K562 (cell line): ENCODE data around the gene SYS1. TPM values are rescaled to one million over a fixed set of nuclear protein-coding genes. Genes with fewer than 3 reads are reported as not detected.

ENCODE experiments used
- BRF1 ChIP-seq: IDR thresholded peaks from 3 replicates; pipeline ENCODE4 v1.6.1; 2011; ENCODE audit warnings: borderline replicate concordance, mild to moderate bottlenecking; ENCODE audit not compliant: insufficient read length; ENCODE audit errors: extremely low read depth
- FIP1L1 ChIP-seq: fragments of 200-400 bp; formaldehyde crosslinking; IDR thresholded peaks from 2 replicates; pipeline ENCODE4 v1.6.1; 2018; ENCODE audit warnings: mild to moderate bottlenecking, low read depth, low read length; ENCODE audit not compliant: poor library complexity, severe bottlenecking
- KHSRP ChIP-seq: fragments of 450-650 bp; IDR thresholded peaks from 2 replicates; pipeline ENCODE4 v1.6.1; 2017
- KLF10 ChIP-seq: fragments of 250-450 bp; sonication (Bioruptor Pico); IDR thresholded peaks from 2 replicates; pipeline ENCODE4 v1.6.1; 2021; ENCODE audit warnings: matching md5 sums
- KLF6 ChIP-seq: fragments of 250-450 bp; sonication (Bioruptor Pico); IDR thresholded peaks from 2 replicates; pipeline ENCODE4 v1.4.0; 2020; ENCODE audit warnings: mild to moderate bottlenecking, moderate library complexity, borderline replicate concordance
- L3MBTL2 ChIP-seq: fragments of 450-650 bp; IDR thresholded peaks from 2 replicates; pipeline ENCODE4 v1.6.1; 2016; ENCODE audit warnings: mild to moderate bottlenecking, moderate library complexity
- MCM2 ChIP-seq: fragments of 450-650 bp; IDR thresholded peaks from 2 replicates; pipeline ENCODE4 v1.6.1; 2017; ENCODE audit warnings: low read depth, mild to moderate bottlenecking
- MED1 ChIP-seq: sonication (generic); formaldehyde crosslinking; IDR thresholded peaks from 2 replicates; pipeline ENCODE4 v1.8.1; 2023; ENCODE audit warnings: missing genetic modification reagents, borderline replicate concordance
- MTA1 ChIP-seq: fragments of 450-650 bp; IDR thresholded peaks from 2 replicates; pipeline ENCODE4 v1.6.1; 2017; ENCODE audit warnings: borderline replicate concordance
- NFIC ChIP-seq: fragments of 450-650 bp; IDR thresholded peaks from 2 replicates; pipeline ENCODE4 v1.6.1; 2017; ENCODE audit warnings: mild to moderate bottlenecking, inconsistent platforms
- RBM17 ChIP-seq: fragments of 200-400 bp; formaldehyde crosslinking; IDR thresholded peaks from 2 replicates; pipeline ENCODE4 v1.6.1; 2017; ENCODE audit warnings: low read depth, mild to moderate bottlenecking, low read length, borderline replicate concordance
- SMARCB1 ChIP-seq: IDR thresholded peaks from 2 replicates; pipeline ENCODE4 v1.6.1; 2011; ENCODE audit warnings: improper control_type of control experiment, low read depth; ENCODE audit not compliant: insufficient read length
- STAT5B ChIP-seq: fragments of 250-450 bp; sonication (Bioruptor Pico); IDR thresholded peaks from 2 replicates; pipeline ENCODE4 v1.8.0; 2021; ENCODE audit warnings: mild to moderate bottlenecking, inconsistent platforms
- TAL1 ChIP-seq: fragments of 450-650 bp; IDR thresholded peaks from 2 replicates; pipeline ENCODE4 v1.6.1; 2016; ENCODE audit warnings: mild to moderate bottlenecking
- ZNF253 ChIP-seq: fragments of 250-450 bp; sonication (Bioruptor Pico); conservative IDR thresholded peaks from 2 replicates; pipeline ENCODE4 v1.6.1; 2021; ENCODE audit warnings: mild to moderate bottlenecking
- ZSCAN32 ChIP-seq: fragments of 450-650 bp; formaldehyde crosslinking; IDR thresholded peaks from 2 replicates; pipeline ENCODE4 v1.4.0; 2020; ENCODE audit warnings: mild to moderate bottlenecking, moderate library complexity
- polyA plus RNA-seq, 8 experiments: library from polyadenylated mRNA; depleted of rRNA in 4 of 8; stranded (reverse) in 5 of 8; unstranded in 3 of 8; fragments of >200 nt; fragmentation: Nextera tagmentation in 2 of 8; fragmentation: Illumina TruSeq in 1 of 8; extraction: Ambion mirVana in 2 of 8; extraction: Trizol in 1 of 8; gene quantifications; 2 replicates each; pipeline versions ENCODE4 v1.2.1 to v1.2.3, GENCODE V29; 2011 to 2014; ENCODE audit warnings: inconsistent platforms in 1 of 8, missing spikeins in 1 of 8
- total RNA-seq, 7 experiments: library from RNA; depleted of rRNA in 6 of 7; stranded (reverse); fragments of >200 nt in 6 of 7; fragmentation: Illumina TruSeq in 2 of 7; extraction: Trizol in 2 of 7; gene quantifications; 2 replicates each; pipeline versions ENCODE4 v1.2.1 to v1.2.3, GENCODE V29; 2011 to 2021; ENCODE audit warnings: low replicate concordance in 1 of 7
- TF ChIP-seq, protein P1 (sequence below): sonication (generic); formaldehyde crosslinking; IDR thresholded peaks from 2 replicates; pipeline ENCODE4 v1.8.1; 2023; ENCODE audit warnings: mild to moderate bottlenecking, missing genetic modification reagents
- TF ChIP-seq, protein P2 (sequence below): sonication (generic); formaldehyde crosslinking; IDR thresholded peaks from 2 replicates; pipeline ENCODE4 v1.9.0; 2022; ENCODE audit warnings: mild to moderate bottlenecking, missing genetic modification reagents
- TF ChIP-seq, protein P3 (sequence below): fragments of 250-450 bp; sonication (Bioruptor Pico); IDR thresholded peaks from 2 replicates; pipeline ENCODE4 v1.8.0; 2021; ENCODE audit warnings: moderate library complexity, mild to moderate bottlenecking, inconsistent platforms
- TF ChIP-seq, protein P4 (sequence below): fragments of 250-450 bp; sonication (Bioruptor Pico); IDR thresholded peaks from 2 replicates; pipeline ENCODE4 v1.8.0; 2021; ENCODE audit warnings: moderate library complexity, mild to moderate bottlenecking, inconsistent platforms
- TF ChIP-seq, protein P5 (sequence below), 2 experiments: fragments of 250-450 bp in 1 of 2; fragments of 450-650 bp in 1 of 2; sonication (Bioruptor Pico) in 1 of 2; IDR thresholded peaks; 2 replicates each; pipeline versions ENCODE4 v1.6.1 to v1.8.0; 2016 to 2021; ENCODE audit warnings: mild to moderate bottlenecking in 2 of 2, moderate library complexity in 2 of 2, missing compliant biosample characterization in 1 of 2, missing genetic modification characterization in 1 of 2

The SYS1 gene
- total and polyA plus RNA-seq, 9 of the 15 experiments (the other 6 are each of a cell fraction or from before 2014, with no cell fraction given), result 11.1 to 25.2 (median 17.5) TPM

DNA sequence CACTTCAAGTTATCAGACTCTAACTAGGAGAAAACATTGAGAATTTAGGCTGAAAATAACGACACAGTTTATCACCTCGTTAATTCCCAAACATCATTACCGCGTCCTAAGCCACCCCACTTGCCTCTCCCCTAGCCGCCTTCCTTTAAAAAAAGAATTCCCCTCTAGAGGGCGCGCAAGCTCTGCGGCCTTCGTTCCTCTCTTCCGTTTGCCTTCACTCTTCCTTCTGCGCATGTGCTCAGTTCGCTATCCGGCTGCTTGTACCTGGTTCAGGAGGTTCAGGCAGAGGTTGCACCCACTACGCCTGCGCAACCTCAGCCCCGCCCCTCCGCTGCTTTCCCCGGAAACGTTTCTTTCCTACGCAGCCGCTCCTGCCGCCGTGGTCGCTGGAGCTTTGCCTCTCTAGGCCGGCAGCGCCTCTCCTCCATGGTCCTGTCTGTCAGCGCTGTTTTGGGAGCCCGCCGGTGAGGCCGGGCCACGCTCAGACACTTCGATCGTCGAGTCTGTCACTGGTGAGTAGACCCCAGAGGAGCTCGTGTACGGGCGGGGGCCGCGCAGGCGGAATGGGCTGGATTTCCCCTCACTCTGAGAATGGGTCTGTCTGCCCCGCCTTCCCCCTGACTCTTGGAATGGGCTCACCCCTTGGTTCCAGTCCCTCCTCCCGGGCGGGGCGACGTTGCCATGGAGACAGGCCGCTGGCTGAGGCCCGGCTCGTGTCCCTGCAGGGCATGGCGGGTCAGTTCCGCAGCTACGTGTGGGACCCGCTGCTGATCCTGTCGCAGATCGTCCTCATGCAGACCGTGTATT, at the start of gene SYS1 (continued):
- TF ChIP-seq, protein P1, sequence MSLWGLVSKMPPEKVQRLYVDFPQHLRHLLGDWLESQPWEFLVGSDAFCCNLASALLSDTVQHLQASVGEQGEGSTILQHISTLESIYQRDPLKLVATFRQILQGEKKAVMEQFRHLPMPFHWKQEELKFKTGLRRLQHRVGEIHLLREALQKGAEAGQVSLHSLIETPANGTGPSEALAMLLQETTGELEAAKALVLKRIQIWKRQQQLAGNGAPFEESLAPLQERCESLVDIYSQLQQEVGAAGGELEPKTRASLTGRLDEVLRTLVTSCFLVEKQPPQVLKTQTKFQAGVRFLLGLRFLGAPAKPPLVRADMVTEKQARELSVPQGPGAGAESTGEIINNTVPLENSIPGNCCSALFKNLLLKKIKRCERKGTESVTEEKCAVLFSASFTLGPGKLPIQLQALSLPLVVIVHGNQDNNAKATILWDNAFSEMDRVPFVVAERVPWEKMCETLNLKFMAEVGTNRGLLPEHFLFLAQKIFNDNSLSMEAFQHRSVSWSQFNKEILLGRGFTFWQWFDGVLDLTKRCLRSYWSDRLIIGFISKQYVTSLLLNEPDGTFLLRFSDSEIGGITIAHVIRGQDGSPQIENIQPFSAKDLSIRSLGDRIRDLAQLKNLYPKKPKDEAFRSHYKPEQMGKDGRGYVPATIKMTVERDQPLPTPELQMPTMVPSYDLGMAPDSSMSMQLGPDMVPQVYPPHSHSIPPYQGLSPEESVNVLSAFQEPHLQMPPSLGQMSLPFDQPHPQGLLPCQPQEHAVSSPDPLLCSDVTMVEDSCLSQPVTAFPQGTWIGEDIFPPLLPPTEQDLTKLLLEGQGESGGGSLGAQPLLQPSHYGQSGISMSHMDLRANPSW (CRISPR knock-in tag), result no peak
- TF ChIP-seq FIP1L1, result peak; percentile 53
- TF ChIP-seq, protein P2, sequence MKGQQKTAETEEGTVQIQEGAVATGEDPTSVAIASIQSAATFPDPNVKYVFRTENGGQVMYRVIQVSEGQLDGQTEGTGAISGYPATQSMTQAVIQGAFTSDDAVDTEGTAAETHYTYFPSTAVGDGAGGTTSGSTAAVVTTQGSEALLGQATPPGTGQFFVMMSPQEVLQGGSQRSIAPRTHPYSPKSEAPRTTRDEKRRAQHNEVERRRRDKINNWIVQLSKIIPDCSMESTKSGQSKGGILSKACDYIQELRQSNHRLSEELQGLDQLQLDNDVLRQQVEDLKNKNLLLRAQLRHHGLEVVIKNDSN, result no peak
- TF ChIP-seq ZNF253 (CRISPR knock-in tag), result no peak
- no peak for TF ChIP-seq ZSCAN32 (CRISPR knock-in tag)
- TF ChIP-seq KLF10 (CRISPR knock-in tag), result no peak
- peak; percentile 26 for TF ChIP-seq NFIC
- TF ChIP-seq, protein P3, sequence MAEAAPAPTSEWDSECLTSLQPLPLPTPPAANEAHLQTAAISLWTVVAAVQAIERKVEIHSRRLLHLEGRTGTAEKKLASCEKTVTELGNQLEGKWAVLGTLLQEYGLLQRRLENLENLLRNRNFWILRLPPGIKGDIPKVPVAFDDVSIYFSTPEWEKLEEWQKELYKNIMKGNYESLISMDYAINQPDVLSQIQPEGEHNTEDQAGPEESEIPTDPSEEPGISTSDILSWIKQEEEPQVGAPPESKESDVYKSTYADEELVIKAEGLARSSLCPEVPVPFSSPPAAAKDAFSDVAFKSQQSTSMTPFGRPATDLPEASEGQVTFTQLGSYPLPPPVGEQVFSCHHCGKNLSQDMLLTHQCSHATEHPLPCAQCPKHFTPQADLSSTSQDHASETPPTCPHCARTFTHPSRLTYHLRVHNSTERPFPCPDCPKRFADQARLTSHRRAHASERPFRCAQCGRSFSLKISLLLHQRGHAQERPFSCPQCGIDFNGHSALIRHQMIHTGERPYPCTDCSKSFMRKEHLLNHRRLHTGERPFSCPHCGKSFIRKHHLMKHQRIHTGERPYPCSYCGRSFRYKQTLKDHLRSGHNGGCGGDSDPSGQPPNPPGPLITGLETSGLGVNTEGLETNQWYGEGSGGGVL (CRISPR knock-in tag), result no peak
- no peak for TF ChIP-seq MED1
- no peak for TF ChIP-seq STAT5B (CRISPR knock-in tag)
- TF ChIP-seq KHSRP, result no peak
- no peak for TF ChIP-seq SMARCB1
- no peak for TF ChIP-seq MTA1
- peak; percentile 68 for TF ChIP-seq L3MBTL2
- TF ChIP-seq, protein P4, sequence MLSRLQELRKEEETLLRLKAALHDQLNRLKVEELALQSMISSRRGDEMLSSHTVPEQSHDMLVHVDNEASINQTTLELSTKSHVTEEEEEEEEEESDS, result no peak
- no peak for TF ChIP-seq RBM17
- TF ChIP-seq, protein P5, sequence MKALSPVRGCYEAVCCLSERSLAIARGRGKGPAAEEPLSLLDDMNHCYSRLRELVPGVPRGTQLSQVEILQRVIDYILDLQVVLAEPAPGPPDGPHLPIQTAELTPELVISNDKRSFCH (CRISPR knock-in tag; IDR thresholded peaks at IDR 0.05), result no peak
- TF ChIP-seq, protein P5 (tag; IDR thresholded peaks at IDR 0.05), result peak; percentile 55; the same call in 1 of the 2 replicates
- no peak for TF ChIP-seq KLF6 (CRISPR knock-in tag)
- TF ChIP-seq MCM2, result no peak
- TF ChIP-seq TAL1, result no peak
- no peak for TF ChIP-seq BRF1
